SK-N-MC (cell line): Measurements from ENCODE around the gene AFAP1L2.

Experiments
- EZH2 ChIP-seq: fragments of 200-600 bp; sonication (generic); IDR thresholded peaks from one replicate; pipeline ENCODE4 v1.6.1; 2017; ENCODE audit warnings: antibody characterized with exemption
- FOXP2 ChIP-seq: optimal IDR thresholded peaks from 2 replicates; pipeline ENCODE3; 2011; ENCODE audit warnings: mild to moderate bottlenecking, moderate library complexity; ENCODE audit not compliant: insufficient read depth; ENCODE audit errors: extremely low read length, control extremely low read depth
- POLR2AphosphoS5 ChIP-seq: IDR thresholded peaks from 2 replicates; pipeline ENCODE4 v1.6.1; 2012; ENCODE audit warnings: mild to moderate bottlenecking, low read depth, low read length, borderline replicate concordance

DNA sequence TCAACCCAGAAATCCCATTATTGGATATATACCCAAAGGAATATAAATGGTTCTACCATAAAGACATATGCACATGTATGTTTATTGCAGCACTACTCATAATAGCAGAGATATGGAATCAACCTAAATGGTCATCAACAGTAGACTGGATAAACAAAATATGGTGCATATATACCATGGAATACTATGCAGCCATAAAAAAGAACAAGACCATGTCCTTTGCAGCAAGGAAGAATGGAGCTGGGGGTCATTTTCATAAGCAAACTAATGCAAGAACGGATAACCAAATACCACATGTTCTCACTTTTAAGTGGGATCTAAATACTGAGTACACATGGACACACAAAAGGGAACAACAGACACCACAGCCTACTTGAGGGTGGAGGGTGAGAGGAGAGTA is 2.2 kb upstream of the AFAP1L2 start:
- no peak for TF ChIP-seq EZH2
- TF ChIP-seq POLR2AphosphoS5 = no peak
- no peak for TF ChIP-seq FOXP2
